HG02642 (cell line): ENCODE results near the gene ZNF185.

ENCODE experiments used
- ATAC-seq: cut with Tn5 transposase; IDR thresholded peaks from one replicate; pipeline ENCODE4 v1.9.1; 2021; ENCODE audit warnings: mild to moderate bottlenecking; ENCODE audit not compliant: unreplicated experiment, poor library complexity

Gene ZNF185

GRCh38 chrX:152893980-152894610, 3.8 kb upstream of the ZNF185 start:
- ATAC-seq = no peak

- ATAC-seq = no peak
Observed at GRCh38 chrX:152895121-152895520, 2.7 kb upstream of the ZNF185 start.

- no peak for ATAC-seq
Observed at GRCh38 chrX:152895724-152896420, 2.0 kb upstream of the ZNF185 start.

GRCh38 chrX:152896450-152896849, 1.4 kb upstream of the ZNF185 start:
- no peak for ATAC-seq

GRCh38 chrX:152898442-152898841, 575 bp downstream of the ZNF185 start:
- no peak for ATAC-seq

- no peak for ATAC-seq
Observed at GRCh38 chrX:152899111-152899873, 1.4 kb downstream of the ZNF185 start.

- ATAC-seq = no peak
Observed at GRCh38 chrX:152899874-152900719, 2.2 kb downstream of the ZNF185 start.

GRCh38 chrX:152900937-152901445, 3.1 kb downstream of the ZNF185 start:
- no peak for ATAC-seq

- ATAC-seq = no peak
Observed at GRCh38 chrX:152901816-152902501, 4.1 kb downstream of the ZNF185 start.

- no peak for ATAC-seq
Observed at GRCh38 chrX:152902502-152902820, 4.6 kb downstream of the ZNF185 start.

GRCh38 chrX:152903589-152903988, 5.7 kb downstream of the ZNF185 start:
- no peak for ATAC-seq

- ATAC-seq = no peak
Observed at GRCh38 chrX:152904151-152905080, 6.5 kb downstream of the ZNF185 start.

GRCh38 chrX:152905081-152905420, 7.2 kb downstream of the ZNF185 start:
- ATAC-seq = no peak

- no peak for ATAC-seq
Observed at GRCh38 chrX:152907084-152907651, 9.3 kb downstream of the ZNF185 start.

GRCh38 chrX:152908486-152908885, 10.6 kb downstream of the ZNF185 start:
- no peak for ATAC-seq

- ATAC-seq = peak; percentile 73
Observed at GRCh38 chrX:152910018-152910417, 12.2 kb downstream of the ZNF185 start.

- no peak for ATAC-seq
Observed at GRCh38 chrX:152912106-152912505, 14.2 kb downstream of the ZNF185 start.

GRCh38 chrX:152912641-152913040, 14.8 kb downstream of the ZNF185 start:
- ATAC-seq = no peak

- ATAC-seq = no peak
Observed at GRCh38 chrX:152913346-152913745, 15.5 kb downstream of the ZNF185 start.
